SKM-1 treated with dmso at 0.1 percent for 144 hours (cell line): ENCODE data around the gene ZCCHC24.

Source experiments
- DNase-seq: peaks from one replicate; lab custom pipeline; 2025; ENCODE audit not compliant: unreplicated experiment; lab: John Stamatoyannopoulos, UW

ZCCHC24 gene

DNA sequence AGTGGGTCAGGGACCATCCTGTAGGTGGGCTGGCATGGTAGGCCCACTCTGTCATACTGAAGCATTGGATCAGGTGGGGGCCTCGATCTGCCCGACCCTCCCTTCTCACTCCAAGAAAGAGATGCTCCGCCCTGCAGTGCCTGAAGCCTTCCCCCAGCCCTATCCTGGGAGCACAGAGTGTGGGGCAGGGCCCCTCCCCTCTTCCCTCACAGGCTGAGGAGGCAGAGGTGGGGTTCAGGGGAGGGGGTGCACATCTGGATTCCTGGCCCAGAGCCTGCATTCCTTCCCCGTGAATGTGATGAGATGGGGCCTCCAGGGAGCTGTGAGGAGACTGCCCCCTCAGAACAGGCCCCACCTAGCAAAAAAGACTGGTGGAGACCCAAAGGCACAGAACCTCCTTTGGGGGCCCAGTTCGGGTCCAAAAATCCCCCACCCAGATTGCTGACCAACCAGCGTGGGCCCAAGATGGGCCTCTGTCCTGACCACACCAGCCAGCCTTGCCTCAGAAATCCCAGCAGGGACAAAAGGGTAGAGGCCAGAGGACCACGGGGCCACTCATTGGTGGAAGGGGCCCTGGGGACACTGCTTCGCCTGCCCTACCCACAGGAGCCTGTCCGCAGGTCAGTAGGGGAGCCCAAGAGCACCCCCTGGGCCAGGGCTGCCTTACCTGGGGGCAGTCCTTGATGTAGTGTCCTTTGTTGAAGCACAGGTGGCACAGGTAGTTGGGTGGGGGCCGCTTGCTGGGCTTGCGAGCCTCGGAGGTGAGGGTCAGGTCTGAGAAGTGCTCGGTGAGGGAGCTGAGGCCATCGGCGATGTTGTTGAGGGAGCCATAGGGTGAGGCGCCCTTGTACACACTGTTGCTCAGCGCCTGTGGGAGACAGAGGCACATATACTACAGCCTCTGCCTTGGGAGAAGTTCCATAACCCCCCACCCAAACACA, 13.3 kb downstream of the ZCCHC24 start:
- no peak for DNase-seq

DNA sequence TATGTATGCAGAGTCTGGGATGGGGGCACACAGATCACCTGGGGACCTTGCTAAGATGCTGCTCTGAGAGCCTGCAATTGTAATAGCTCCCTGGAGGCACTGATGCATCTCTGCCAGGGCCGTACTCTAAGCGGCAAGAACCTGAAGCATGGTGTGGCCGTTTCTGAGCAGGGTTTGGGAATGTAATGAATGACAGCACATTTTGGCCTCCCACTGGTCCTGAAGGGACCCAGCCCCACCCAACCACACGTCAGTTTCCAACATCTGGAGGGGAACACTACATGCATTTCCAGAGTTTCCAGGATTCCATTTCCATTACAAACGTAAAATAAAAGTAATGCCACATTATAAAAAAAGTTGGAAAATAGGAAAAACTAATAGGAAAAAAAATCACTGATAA, 14.0 kb downstream of the ZCCHC24 start:
- no peak for DNase-seq

DNA sequence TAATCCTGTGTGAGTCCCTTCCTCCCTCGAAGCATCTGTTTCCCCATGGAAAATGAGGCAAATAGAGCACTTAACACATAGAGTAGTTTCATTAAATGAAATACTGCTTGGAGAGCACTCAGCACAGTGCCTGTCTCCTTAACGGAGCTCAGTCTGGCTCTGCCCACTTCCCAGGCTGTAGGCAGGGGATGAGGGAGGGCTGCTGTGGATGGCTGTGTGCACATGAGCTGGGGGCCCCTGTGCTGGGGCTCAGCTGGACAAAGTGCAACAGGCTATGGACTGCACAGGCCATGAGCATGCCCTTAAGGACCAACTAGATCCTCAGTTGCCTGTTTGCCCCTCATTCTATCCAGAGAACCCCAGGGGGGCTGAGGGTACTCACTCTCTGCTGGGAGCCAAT, 14.5 kb downstream of the ZCCHC24 start:
- DNase-seq = no peak

DNA sequence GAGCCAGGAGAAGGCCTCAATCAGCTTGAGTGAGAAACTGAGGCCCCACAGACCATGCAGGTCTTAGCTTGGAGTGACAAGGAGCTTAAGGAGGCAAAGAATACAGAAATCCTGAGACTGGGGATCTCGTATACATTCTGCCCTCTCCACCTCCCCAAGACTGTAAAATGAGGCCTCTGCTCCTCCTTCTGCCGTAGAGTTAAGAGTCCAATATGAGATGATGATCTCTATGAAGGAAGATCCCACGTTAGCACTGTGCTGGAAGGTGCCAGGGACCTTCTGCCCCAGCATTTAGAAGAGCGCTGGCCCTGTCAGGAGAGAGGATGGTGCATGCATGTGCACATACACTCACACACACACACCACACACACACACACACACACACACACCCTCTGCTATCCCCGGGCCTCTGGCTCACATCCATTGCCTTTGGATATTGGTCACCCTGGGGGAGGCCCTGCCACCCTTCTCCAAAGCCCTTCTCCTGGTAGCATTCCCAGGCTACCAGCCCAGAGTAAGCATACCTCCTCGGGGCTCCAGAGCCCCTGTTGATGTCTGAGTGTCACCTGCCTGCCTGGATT, 15.0 kb downstream of the ZCCHC24 start:
- no peak for DNase-seq

DNA sequence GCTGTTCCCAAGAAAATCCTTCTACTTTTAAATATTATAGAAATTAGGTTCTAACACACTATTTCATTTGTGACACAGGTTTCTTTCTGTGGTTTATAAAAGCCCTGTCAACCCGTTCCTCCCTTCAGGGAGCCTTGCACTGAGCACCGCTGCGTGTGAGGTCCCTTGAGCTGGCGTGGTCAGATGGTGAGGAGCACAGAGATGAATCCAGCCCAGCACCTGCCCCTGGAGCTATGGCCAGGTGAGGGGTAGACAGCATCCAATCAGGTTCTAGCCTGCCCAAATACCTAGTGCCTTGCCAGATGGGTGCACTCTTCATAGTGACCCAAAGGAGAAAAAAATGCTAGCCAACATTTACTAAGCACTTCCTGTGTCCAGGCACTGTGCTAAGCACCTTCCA, 15.7 kb downstream of the ZCCHC24 start:
- no peak for DNase-seq

DNA sequence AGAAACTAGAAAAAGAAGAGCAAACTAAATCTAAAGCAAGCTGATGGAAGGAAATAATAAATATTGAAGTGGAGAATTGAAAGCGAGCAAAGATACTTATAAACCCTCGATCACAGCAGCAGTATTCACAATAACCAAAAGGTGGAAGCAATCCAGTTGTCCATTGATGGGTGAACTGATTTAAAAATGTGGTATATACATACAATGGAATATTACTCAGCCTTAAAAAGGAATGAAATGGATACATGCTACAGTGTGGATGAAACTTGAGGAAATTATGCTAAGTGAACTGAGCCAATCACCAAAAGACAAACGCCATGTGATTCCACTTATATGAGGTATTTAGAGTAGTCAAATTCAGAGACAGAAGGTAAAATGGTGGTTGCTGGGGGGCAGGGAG, 17.5 kb downstream of the ZCCHC24 start:
- no peak for DNase-seq

DNA sequence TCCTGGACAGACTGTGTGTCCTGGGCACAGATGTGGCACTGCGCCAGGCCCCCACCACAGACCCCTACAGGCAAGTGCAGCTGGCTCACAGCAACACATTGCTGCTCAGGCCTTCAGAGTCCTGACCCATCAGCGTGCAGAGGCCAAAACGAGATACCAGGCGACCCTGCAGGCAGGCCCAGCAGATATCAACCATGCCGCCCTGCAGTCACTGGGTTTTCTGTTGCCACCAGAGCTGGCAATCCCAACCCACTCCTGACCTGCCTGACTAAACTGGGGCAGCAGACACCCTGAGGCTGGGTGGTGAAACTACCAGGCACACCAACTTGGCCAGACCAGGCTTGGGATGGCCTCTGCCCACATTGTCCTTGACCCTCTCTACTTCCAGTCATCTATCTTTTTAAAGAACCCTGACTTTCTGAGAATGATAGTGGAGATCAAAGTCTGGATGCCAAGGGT, 20.3 kb downstream of the ZCCHC24 start:
- DNase-seq = no peak

DNA sequence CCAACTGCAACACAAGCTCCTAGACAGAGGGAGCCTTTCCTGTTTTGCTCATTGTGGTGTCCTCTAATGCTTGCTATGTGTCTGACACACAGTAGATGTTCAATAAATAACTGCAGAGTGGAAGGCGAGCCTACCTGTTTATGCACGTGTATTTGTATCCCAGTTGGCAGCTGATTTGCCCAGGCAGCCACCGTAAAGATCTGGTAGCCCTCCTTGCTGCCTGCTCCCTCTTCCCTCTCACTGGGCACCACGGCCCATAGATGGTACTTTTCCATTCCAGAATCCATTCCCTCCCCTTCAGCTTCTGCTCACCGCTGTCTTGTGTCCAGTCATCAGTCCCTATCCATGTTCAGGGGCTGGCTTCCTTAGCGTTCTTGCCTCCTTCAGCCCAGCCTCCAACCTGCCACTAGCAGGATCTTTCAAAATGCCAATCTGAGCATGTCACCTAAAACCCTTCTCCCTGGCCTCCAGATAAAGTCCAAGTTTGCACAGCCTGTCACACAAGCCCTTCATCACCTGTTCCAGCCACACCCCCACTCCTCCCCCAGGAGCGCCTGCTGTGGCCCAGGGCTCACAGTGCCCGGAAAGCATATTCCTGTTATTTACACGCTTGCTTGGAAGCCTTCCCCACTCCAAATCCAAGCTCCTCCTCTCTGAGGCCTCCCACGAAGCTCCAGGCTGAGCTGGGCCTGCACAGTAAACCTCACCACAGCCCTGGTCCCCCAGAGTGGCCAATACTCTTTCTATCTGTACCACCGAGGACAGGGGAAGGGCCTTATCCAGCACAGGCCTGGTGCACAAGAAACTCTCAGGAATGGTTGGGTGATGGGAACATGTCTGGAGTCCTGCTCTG, 21.0 kb downstream of the ZCCHC24 start:
- no peak for DNase-seq

DNA sequence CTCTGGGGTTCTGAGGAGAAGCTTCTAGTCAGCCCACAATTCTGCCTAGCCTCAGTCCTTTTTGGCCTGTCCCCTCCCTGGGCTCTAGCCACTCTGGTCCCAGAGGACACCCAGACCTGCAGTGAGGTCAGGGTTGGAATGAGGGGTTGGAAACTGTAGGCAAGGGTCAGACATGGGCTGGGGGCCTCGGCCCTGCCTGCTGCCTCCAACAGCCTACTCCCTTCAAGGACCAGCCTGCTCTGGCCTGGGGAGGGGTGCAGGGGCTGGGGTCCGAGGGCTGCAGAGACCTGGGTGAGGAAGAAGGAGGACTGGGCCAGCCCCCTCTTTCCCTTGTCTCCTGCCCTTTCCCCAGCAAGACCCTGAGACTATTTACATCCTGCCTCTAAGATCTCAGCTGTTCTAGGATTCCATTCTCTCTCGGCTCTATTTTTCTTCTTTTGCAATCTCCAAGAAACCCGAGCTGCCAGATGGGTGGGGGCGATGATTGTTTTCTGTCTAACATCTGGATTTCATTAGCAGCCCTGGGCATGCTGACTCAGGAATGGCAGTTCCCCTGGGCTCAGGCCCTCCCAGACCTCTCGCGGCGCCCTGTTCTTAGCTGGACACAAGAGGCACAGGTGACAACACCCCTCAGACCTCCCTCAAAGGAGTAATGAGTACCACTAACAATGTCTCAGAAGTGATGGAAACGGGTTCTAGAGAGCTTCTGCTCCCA, 23.1 kb downstream of the ZCCHC24 start:
- no peak for DNase-seq

DNA sequence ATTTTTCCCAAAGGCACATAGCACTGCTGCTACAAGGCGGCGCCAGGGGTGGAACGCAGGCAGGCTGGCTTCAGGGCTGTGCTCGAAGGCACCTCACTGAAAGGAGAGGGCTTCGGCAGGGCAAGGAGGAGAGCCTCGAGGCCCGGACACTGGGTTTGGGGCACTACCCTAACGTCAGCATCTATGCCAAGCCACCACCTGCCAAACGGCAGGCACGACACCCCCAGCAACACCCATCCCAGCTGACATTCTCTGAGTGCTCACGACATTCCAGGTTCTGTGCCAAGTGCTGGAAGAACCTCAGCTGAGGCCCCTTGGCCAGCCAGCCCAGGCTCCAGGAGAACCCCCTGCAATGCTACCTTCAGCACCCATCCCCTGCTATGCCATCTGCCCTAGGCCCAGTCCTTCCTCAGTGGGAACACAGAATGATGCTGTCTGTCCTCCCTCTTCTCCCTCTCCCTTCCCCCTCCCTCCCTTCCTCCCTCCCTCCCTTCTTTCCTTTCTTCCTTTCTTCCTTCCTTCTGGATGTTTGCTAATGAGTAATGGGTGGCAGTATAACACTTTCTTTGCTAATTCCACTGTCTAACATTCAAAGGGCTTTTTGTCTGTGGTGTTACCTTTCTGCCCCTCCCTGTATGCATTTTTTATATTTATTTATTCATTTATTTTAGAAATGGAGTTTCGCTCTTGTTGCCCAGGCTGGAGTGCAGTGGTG, 24.3 kb downstream of the ZCCHC24 start:
- no peak for DNase-seq

DNA sequence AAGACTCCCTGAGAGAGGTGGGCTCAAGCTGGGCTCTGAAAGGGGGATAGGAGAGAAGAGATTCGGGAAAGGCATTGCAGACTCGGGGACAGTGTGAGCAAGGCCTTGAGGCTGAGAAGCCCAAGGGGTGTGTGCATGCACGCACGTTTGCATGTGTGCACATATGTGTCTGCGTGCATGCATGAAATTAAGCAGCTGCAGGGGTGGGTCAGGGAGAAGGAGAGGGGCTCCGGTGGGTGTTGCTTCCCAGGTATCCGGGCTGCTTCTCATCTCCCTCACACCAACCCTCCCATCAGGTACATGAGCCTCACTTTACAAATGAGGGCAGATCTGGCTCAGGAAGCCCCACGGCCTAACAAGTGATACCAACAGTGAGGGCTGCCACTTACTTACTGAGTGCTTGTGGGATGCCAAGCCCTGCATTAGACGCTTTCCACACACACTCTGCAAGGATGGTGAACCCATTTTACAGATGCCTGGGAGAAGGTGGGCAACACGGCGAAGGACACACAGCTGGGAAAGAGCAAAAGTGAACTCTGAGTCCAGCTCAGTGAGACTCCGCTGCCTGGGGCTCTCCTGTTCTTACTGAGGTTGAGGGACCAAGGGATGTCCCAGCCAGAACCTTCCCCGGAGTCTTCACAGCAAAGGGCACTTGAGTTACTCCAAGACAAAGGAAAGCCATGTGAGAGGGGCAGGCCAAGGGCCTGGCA, 26.4 kb downstream of the ZCCHC24 start:
- DNase-seq = no peak

DNA sequence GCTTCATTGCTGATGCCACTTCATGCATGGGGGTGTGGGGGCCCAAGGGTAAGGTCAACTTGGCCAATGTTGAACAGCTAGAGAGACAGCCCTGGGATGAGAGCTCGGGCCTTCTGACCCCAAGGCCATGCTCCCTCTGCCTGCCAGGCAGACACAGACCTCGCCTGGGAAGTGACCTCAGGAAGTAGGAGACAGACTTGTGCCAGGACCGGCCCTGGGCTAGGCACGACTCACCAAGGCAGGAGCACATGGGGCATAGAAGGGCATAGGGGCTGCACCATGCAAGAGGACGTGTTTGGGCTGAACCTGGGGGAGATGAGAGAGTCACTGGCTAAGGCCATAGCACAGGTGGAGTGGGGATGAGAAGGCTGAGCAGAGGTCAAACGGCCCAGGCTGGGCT, 27.1 kb downstream of the ZCCHC24 start:
- DNase-seq = no peak

DNA sequence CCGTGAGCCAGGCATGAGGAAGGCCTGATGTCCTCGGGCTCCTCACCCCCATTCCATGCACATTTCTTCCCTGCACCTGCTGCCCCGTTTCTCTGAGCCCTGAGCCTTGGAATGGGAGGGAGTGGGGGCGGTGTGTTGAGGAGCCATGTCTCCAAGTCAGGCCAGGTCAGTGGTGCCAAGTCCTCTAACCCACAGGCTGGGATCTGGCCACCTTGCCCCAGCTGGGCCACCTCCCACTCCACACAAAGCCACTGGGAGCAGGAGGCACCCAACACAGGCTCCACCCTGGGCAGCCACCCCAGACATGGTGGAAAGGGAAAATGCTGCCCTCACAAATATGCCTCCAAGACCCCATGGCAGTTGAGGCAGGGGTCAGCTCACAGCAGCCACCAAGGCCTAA, 27.7 kb downstream of the ZCCHC24 start:
- DNase-seq = no peak

DNA sequence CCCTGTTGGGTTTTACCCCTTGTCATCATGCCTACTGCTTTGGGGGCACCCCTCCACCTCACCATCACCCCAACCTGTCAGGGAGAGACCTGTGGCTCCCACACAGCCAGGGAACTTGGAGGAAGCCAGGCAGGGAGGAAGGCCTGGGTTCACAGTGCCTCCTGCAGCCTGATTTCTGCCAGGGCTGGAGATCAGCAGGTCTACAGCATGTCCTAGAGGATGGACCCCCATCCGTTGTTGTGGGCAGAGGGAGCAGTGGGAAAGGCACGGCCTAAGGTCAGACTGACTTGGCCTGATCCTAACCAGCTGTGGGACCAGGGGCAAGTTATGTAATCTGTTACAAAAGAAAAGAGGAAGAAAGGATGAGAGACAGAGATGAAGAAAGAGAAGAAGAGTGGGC, 28.2 kb downstream of the ZCCHC24 start:
- DNase-seq = peak; percentile 65

DNA sequence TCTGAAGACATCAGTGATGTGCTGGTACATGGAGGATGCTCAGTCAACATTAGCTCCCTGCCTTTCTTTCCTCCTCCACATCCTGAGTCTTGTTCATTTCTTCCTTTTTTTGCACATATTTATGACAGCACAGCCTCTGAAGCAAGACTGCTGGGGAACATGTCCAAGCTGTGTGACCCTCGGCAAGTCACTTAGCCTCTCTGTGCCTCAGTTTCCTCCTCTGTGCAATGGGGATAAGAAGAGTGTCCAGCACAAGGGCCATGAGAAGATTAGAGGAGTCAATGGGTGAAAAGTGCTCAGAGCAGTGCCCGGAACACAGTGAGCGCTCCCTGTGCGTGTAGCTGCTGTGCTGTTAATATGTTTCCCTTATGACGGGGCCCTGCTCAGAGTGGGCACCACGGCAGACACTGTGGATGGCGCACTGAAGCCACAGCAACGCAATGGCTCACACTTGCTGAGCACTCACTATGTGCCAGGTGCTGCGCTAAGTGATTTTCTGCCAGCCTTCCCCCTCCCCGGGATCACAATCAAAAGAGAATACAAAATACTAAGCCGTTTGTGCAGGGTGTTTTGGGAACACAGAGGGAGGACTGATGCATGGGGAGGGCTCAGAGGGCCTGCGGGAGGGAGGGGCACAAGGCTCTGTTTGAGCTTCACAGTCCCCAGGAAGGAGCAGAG, 28.7 kb downstream of the ZCCHC24 start:
- DNase-seq = no peak

DNA sequence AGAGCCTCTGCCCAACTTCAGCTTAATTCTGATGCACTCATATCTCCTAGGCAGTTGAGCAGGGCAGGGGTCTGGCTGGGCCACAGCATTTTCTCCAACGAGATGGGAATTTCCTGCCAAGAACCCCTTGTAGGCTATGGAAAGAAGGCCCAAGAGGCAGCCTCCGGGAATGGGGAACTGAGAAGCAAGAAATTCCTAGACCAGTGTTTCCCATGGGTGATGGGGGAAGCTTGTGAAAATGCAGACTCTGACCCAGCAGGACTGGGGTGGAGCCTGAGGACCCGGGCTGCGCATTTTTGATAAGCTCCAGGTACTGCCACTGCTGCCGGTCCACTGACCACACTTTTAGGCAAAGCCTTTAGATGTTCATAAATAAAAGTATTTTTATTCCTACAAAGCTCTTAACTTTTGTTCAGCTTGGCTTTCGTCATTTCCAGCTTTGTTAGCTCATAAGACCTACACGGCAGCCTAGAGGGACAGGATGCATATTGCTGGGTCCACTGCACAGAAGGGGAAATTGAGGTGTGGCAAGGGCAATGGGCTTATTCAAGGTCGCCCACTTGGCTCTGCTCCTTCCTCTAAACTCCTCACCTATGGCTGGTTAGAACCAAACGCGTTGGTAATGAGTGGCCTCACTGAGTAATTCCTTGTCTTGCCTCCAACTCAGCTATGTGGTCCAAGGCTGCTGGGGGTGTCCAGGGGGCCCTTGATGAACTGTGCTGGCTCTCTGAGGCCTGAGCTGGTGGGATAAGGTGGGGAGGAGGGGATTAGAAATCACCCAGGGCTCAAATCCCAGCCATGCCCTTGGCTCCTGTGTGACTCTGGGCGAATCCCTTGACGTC, 29.5 kb downstream of the ZCCHC24 start:
- DNase-seq = no peak

DNA sequence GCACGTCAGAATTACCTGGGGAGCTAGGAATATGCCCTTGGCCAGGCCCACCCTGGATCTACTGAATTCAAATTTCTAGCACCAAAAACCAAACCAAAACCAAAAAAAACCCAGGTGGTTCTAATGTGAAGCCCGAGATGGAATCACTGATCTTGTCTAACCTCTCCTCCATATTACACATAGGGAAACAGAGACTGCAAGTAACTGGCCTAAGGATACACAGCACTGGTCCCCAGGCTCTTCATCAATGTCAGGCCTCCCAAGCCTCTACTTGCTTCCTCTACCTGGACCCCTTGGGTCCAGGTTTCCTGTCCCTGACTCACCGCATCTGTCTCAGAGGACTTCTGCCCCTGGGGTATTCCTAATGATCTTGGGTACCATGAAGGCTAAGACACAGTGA, 30.7 kb downstream of the ZCCHC24 start:
- DNase-seq = no peak

DNA sequence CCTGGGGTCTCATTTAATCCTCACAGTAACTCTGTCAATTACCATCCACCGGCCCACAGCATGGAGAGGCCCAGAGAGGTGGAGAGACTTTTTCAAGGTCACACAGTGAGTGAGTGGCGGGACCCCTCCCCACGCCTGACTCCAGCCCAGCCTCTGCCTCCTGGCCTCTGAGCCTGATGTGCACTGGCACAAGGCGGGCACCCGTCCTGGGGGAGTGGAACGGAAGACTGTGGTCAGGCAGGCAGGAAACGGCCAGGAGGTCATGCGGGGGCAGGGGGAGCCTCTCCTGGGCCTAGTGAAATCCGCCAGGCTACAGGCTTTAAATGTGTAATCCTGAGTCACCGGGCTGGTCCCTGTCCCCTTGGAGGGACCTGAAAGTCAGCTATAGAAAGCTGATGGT, 32.2 kb downstream of the ZCCHC24 start:
- peak; percentile 72 for DNase-seq
